Measurements from ENCODE around the gene CNN2. TPM values are rescaled to one million over a fixed set of nuclear protein-coding genes. Genes with fewer than 3 reads are reported as not detected.

Gene CNN2
- total RNA-seq, 1 experiment from 2014 or later = 151 TPM

DNA sequence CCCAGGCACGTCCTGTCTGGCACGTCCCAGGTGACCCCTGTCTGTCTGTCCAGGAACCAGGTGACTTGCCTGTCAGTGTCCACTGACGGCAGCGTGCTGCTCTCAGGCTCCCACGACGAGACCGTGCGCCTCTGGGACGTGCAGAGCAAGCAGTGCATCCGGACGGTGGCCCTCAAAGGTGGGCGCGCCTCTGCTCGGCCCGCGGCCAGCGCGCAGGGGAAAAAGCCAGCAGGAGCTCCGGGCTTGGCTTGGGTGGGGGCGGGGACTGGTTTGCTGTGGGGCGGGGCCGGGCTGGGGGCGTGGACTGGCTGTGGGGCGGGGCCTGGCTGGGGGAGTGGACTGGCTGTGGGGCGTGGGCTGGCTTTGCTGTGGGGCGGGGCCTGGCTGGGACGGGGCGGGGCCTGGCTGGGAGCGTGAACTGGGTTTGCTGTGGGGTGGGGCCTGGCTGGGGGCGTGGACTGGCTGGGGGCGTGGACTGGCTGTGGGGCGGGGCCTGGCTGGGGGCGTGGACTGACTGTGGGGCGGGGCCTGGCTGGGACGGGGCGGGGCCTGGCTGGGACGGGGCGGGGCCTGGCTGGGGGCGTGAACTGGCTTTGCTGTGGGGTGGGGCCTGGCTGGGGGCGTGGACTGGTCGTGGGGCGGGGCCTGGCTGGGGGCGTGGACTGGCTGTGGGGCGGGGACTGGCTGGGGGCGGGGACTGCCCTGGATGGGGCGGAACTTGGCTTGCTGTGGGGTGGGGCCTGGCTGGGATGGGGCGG is 35.1 kb upstream of the CNN2 start:
- Mint-ChIP-seq H3K27me3 (ENCODE audit: unreplicated experiment) (no peaks in the 10 kb centered on the region), H3K27ac (ENCODE audit: unreplicated experiment) (no peak overlapping the region), H3K4me1 (ENCODE audit: low read depth, unreplicated experiment) (no peaks in the 10 kb centered on the region), H3K9me3 (ENCODE audit: low read depth, unreplicated experiment) (no peaks in the 10 kb centered on the region), H3K36me3 (ENCODE audit: insufficient read depth, unreplicated experiment) (peaks cover 10% of the 10 kb centered on the region), H3K4me3 (ENCODE audit: low read depth, unreplicated experiment) (no peak overlapping the region)
- intact Hi-C loops (cut with micrococcal nuclease; ENCODE audit: unreplicated experiment) = no loop called here
- no TSS peak for BruUV-seq (replicated peaks)
- DNase-seq = peak; percentile 18
- CTCF ChIA-PET = no interaction called here
- TF ChIP-seq, protein P1, sequence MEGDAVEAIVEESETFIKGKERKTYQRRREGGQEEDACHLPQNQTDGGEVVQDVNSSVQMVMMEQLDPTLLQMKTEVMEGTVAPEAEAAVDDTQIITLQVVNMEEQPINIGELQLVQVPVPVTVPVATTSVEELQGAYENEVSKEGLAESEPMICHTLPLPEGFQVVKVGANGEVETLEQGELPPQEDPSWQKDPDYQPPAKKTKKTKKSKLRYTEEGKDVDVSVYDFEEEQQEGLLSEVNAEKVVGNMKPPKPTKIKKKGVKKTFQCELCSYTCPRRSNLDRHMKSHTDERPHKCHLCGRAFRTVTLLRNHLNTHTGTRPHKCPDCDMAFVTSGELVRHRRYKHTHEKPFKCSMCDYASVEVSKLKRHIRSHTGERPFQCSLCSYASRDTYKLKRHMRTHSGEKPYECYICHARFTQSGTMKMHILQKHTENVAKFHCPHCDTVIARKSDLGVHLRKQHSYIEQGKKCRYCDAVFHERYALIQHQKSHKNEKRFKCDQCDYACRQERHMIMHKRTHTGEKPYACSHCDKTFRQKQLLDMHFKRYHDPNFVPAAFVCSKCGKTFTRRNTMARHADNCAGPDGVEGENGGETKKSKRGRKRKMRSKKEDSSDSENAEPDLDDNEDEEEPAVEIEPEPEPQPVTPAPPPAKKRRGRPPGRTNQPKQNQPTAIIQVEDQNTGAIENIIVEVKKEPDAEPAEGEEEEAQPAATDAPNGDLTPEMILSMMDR (IDR thresholded peaks at IDR 0.05; ENCODE audit: unreplicated experiment) = no peak

- no peaks in the 10 kb centered on the region for H3K9me3 Mint-ChIP-seq (ENCODE audit: low read depth, unreplicated experiment)
- H3K27me3 Mint-ChIP-seq (ENCODE audit: unreplicated experiment) = no peaks in the 10 kb centered on the region
- intact Hi-C loops (cut with micrococcal nuclease; ENCODE audit: unreplicated experiment) = no loop called here
- CTCF ChIA-PET = no interaction called here
- no peak overlapping the region for H3K4me3 Mint-ChIP-seq (ENCODE audit: low read depth, unreplicated experiment)
- peaks cover 12% of the 10 kb centered on the region for H3K36me3 Mint-ChIP-seq (ENCODE audit: insufficient read depth, unreplicated experiment)
- DNase-seq = no peak
- no peaks in the 10 kb centered on the region for H3K4me1 Mint-ChIP-seq (ENCODE audit: low read depth, unreplicated experiment)
- TF ChIP-seq, protein P1 (IDR thresholded peaks at IDR 0.05; ENCODE audit: unreplicated experiment) = no peak
- no TSS peak for BruUV-seq (replicated peaks)
- H3K27ac Mint-ChIP-seq (ENCODE audit: unreplicated experiment) = no peak overlapping the region
These were observed 34.3 kb upstream of the CNN2 start for GRCh38 chr19:991932-992669.

DNA sequence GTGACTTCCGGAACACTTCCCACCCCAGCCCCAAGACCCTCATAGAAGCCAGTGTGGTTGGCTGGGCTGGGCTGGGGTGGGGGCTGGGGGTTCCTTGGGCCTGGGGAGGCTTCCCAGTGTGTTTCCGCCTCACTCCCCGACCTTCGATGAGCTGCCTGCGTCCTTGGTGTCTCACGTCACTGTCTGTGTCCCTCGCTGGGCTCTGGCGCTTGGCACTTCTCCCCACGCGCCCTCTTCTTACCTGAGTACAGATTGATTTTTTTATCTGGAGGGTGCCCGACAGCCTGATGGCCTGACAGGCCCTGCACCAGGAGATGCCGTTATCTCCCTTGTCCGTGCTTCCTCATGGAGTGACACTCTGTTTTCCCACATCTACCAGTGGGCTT is 33.7 kb upstream of the CNN2 start:
- no TSS peak for BruUV-seq (replicated peaks)
- Mint-ChIP-seq H3K36me3 (ENCODE audit: insufficient read depth, unreplicated experiment) (peaks cover 14% of the 10 kb centered on the region), H3K4me3 (ENCODE audit: low read depth, unreplicated experiment) (no peak overlapping the region), H3K9me3 (ENCODE audit: low read depth, unreplicated experiment) (no peaks in the 10 kb centered on the region), H3K27me3 (ENCODE audit: unreplicated experiment) (peaks cover 3% of the 10 kb centered on the region), H3K4me1 (ENCODE audit: low read depth, unreplicated experiment) (no peaks in the 10 kb centered on the region), H3K27ac (ENCODE audit: unreplicated experiment) (no peak overlapping the region)
- TF ChIP-seq, protein P1 (IDR thresholded peaks at IDR 0.05; ENCODE audit: unreplicated experiment) = no peak
- no peak for DNase-seq
- intact Hi-C loops (cut with micrococcal nuclease; ENCODE audit: unreplicated experiment) = no loop called here
- CTCF ChIA-PET = no interaction called here

- no peak for DNase-seq
- no TSS peak for BruUV-seq (replicated peaks)
- Mint-ChIP-seq H3K27me3 (ENCODE audit: unreplicated experiment) (peaks cover 11% of the 10 kb centered on the region), H3K4me3 (ENCODE audit: low read depth, unreplicated experiment) (no peak overlapping the region), H3K9me3 (ENCODE audit: low read depth, unreplicated experiment) (no peaks in the 10 kb centered on the region), H3K27ac (ENCODE audit: unreplicated experiment) (no peak overlapping the region), H3K4me1 (ENCODE audit: low read depth, unreplicated experiment) (no peaks in the 10 kb centered on the region), H3K36me3 (ENCODE audit: insufficient read depth, unreplicated experiment) (peaks cover 19% of the 10 kb centered on the region)
- CTCF ChIA-PET = no interaction called here
- TF ChIP-seq, protein P1 (IDR thresholded peaks at IDR 0.05; ENCODE audit: unreplicated experiment) = no peak
- intact Hi-C loops (cut with micrococcal nuclease; ENCODE audit: unreplicated experiment) = no loop called here
These were observed 33.0 kb upstream of the CNN2 start for GRCh38 chr19:993361-993830.
